HEK293 (cell line): Measurements from ENCODE around the gene HOXD3.

Source experiments
- CTCF ChIA-PET: fragments of 350-600 bp; formaldehyde crosslinking; extraction: SDS; loops from one replicate; lab custom pipeline; 2021; ENCODE audit warnings: antibody characterized with exemption; lab: Yijun Ruan, JAX
- POLR2A ChIA-PET: fragments of 300-600 bp; formaldehyde crosslinking; extraction: SDS; loops from one replicate; lab custom pipeline; 2020; ENCODE audit warnings: antibody characterized with exemption, inconsistent platforms; lab: Yijun Ruan, JAX
- H3K27ac ChIP-seq: fragments of 200-500 bp; sonication (Bioruptor generic); 2 replicates; pipeline ENCODE4 v1.5.1; 2014; ENCODE audit warnings: low read depth, low read length, control low read depth, inconsistent platforms; ENCODE audit errors: extremely low read depth
- H3K36me3 ChIP-seq, 2 experiments: fragments of 200-500 bp in 1 of 2; sonication (Bioruptor generic) in 1 of 2; 1 replicate in 1 of 2; 2 replicates in 1 of 2; pipeline ENCODE4 v1.5.1; 2014 to 2017; ENCODE audit warnings: inconsistent platforms in 2 of 2, low read length in 2 of 2; ENCODE audit not compliant: control insufficient read depth in 2 of 2, insufficient read depth in 1 of 2
- H3K4me1 ChIP-seq: fragments of 200-500 bp; sonication (Bioruptor generic); 2 replicates; pipeline ENCODE4 v1.5.1; 2014; ENCODE audit warnings: mild to moderate bottlenecking, low read length, inconsistent platforms; ENCODE audit not compliant: control insufficient read depth, insufficient read depth
- H3K4me3 ChIP-seq: 2 replicates; pipeline ENCODE4 v1.5.1; 2011; ENCODE audit warnings: low read depth, mild to moderate bottlenecking, control low read depth, low read length, moderate library complexity
- H3K9me3 ChIP-seq: fragments of 200-500 bp; sonication (Bioruptor generic); 2 replicates; pipeline ENCODE4 v1.5.1; 2014; ENCODE audit warnings: low read depth, low read length, inconsistent platforms; ENCODE audit not compliant: control insufficient read depth, insufficient read depth
- ELK4 ChIP-seq: IDR thresholded peaks from 2 replicates; pipeline ENCODE4 v1.6.1; 2011; ENCODE audit warnings: mild to moderate bottlenecking, low read depth, low read length, borderline replicate concordance
- KLF10 ChIP-seq: fragments of 450-650 bp; IDR thresholded peaks from 2 replicates; pipeline ENCODE4 v1.5.1; 2018; ENCODE audit warnings: missing biosample characterization, mild to moderate bottlenecking, missing genetic modification characterization
- SP7 ChIP-seq: fragments of 450-650 bp; formaldehyde crosslinking; IDR thresholded peaks from 2 replicates; pipeline ENCODE4 v1.5.1; 2016; ENCODE audit warnings: missing biosample characterization, missing genetic modification characterization
- ZFHX2 ChIP-seq: fragments of 450-650 bp; formaldehyde crosslinking; conservative IDR thresholded peaks from 2 replicates; pipeline ENCODE4 v1.5.1; 2016; ENCODE audit warnings: missing biosample characterization, missing genetic modification characterization
- ZNF112 ChIP-seq: fragments of 450-650 bp; formaldehyde crosslinking; IDR thresholded peaks from 2 replicates; pipeline ENCODE4 v1.5.0; 2017; ENCODE audit warnings: missing biosample characterization, missing genetic modification characterization
- ZNF324 ChIP-seq: fragments of 450-650 bp; formaldehyde crosslinking; IDR thresholded peaks from 2 replicates; pipeline ENCODE4 v1.5.1; 2016; ENCODE audit warnings: missing biosample characterization, missing genetic modification characterization
- ZNF394 ChIP-seq: fragments of 450-650 bp; formaldehyde crosslinking; IDR thresholded peaks from 2 replicates; pipeline ENCODE4 v1.5.1; 2016; ENCODE audit warnings: missing biosample characterization, missing genetic modification characterization, mild to moderate bottlenecking, moderate library complexity, borderline replicate concordance
- ZNF404 ChIP-seq: fragments of 450-650 bp; formaldehyde crosslinking; IDR thresholded peaks from 2 replicates; pipeline ENCODE4 v1.5.1; 2017; ENCODE audit warnings: missing biosample characterization, missing genetic modification characterization
- ZNF48 ChIP-seq: fragments of 450-650 bp; formaldehyde crosslinking; IDR thresholded peaks from 2 replicates; pipeline ENCODE4 v1.5.1; 2016; ENCODE audit warnings: missing biosample characterization, missing genetic modification characterization
- ZNF488 ChIP-seq: fragments of 450-650 bp; formaldehyde crosslinking; IDR thresholded peaks from 2 replicates; pipeline ENCODE4 v1.5.1; 2016; ENCODE audit warnings: missing biosample characterization, missing genetic modification characterization
- ZNF514 ChIP-seq: fragments of 450-650 bp; formaldehyde crosslinking; IDR thresholded peaks from 2 replicates; pipeline ENCODE4 v1.5.1; 2016; ENCODE audit warnings: missing biosample characterization, missing genetic modification characterization
- ZNF521 ChIP-seq: fragments of 450-650 bp; formaldehyde crosslinking; IDR thresholded peaks from 2 replicates; pipeline ENCODE4 v1.5.1; 2017; ENCODE audit warnings: missing biosample characterization, mild to moderate bottlenecking, missing genetic modification characterization
- ZNF837 ChIP-seq: fragments of 450-650 bp; formaldehyde crosslinking; IDR thresholded peaks from 2 replicates; pipeline ENCODE4 v1.5.1; 2016; ENCODE audit warnings: missing biosample characterization, missing genetic modification characterization
- ZXDB ChIP-seq: fragments of 450-650 bp; formaldehyde crosslinking; IDR thresholded peaks from 2 replicates; pipeline ENCODE4 v1.5.1; 2016; ENCODE audit warnings: missing biosample characterization, missing genetic modification characterization
- TF ChIP-seq, protein P1 (sequence below): fragments of 450-650 bp; formaldehyde crosslinking; IDR thresholded peaks from 2 replicates; pipeline ENCODE4 v1.5.1; 2016; ENCODE audit warnings: missing biosample characterization, missing genetic modification characterization
- TF ChIP-seq, protein P2 (sequence below): fragments of 450-650 bp; formaldehyde crosslinking; IDR thresholded peaks from 2 replicates; pipeline ENCODE4 v1.5.1; 2016; ENCODE audit warnings: missing biosample characterization, missing genetic modification characterization
- TF ChIP-seq, protein P3 (sequence below): fragments of 450-650 bp; formaldehyde crosslinking; IDR thresholded peaks from 2 replicates; pipeline ENCODE4 v1.5.1; 2017; ENCODE audit warnings: missing biosample characterization, missing genetic modification characterization
- TF ChIP-seq, protein P4 (sequence below): fragments of 450-650 bp; formaldehyde crosslinking; IDR thresholded peaks from 2 replicates; pipeline ENCODE4 v1.5.1; 2016; ENCODE audit warnings: missing biosample characterization, missing genetic modification characterization, borderline replicate concordance

The HOXD3 gene

GRCh38 chr2:176140513-176141317 lies 16.4 kb upstream of the HOXD3 start (continued):
- no peak for TF ChIP-seq ZNF112 (tag by site-specific recombination)
- TF ChIP-seq, protein P1, sequence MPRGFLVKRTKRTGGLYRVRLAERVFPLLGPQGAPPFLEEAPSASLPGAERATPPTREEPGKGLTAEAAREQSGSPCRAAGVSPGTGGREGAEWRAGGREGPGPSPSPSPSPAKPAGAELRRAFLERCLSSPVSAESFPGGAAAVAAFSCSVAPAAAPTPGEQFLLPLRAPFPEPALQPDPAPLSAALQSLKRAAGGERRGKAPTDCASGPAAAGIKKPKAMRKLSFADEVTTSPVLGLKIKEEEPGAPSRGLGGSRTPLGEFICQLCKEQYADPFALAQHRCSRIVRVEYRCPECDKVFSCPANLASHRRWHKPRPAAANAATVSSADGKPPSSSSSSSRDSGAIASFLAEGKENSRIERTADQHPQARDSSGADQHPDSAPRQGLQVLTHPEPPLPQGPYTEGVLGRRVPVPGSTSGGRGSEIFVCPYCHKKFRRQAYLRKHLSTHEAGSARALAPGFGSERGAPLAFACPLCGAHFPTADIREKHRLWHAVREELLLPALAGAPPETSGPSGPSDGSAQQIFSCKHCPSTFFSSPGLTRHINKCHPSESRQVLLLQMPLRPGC = no peak
- TF ChIP-seq ZNF488 (tag by site-specific recombination) = no peak
- peak; percentile 53 for TF ChIP-seq SP7
- no peak for TF ChIP-seq ZNF837 (tag by site-specific recombination)
- no peak for TF ChIP-seq KLF10 (tag by site-specific recombination)

GRCh38 chr2:176142281-176142680 lies 14.8 kb upstream of the HOXD3 start:
- TF ChIP-seq ZNF404 (no peak), ELK4 (no peak), ZFHX2 (tag by site-specific recombination) (no peak), SP7 (no peak), ZNF514 (tag by site-specific recombination) (no peak), ZNF521 (tag by site-specific recombination) (no peak), ZNF324 (no peak), ZXDB (tag by site-specific recombination) (no peak), ZNF394 (no peak), ZNF48 (tag by site-specific recombination) (no peak)
- TF ChIP-seq, protein P2, sequence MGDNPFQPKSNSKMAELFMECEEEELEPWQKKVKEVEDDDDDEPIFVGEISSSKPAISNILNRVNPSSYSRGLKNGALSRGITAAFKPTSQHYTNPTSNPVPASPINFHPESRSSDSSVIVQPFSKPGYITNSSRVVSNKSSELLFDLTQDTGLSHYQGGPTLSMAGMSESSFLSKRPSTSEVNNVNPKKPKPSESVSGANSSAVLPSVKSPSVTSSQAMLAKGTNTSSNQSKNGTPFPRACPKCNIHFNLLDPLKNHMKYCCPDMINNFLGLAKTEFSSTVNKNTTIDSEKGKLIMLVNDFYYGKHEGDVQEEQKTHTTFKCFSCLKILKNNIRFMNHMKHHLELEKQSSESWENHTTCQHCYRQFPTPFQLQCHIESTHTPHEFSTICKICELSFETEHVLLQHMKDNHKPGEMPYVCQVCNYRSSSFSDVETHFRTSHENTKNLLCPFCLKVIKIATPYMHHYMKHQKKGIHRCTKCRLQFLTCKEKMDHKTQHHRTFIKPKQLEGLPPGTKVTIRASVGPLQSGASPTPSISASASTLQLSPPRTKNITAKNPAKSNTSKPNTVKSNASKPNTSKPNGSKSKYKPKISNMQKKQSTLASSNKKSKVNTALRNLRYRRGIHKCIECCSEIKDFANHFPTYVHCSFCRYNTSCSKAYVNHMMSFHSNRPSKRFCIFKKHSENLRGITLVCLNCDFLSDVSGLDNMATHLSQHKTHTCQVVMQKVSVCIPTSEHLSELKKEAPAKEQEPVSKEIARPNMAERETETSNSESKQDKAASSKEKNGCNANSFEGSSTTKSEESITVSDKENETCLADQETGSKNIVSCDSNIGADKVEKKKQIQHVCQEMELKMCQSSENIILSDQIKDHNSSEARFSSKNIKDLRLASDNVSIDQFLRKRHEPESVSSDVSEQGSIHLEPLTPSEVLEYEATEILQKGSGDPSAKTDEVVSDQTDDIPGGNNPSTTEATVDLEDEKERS = no peak
- TF ChIP-seq, protein P3, sequence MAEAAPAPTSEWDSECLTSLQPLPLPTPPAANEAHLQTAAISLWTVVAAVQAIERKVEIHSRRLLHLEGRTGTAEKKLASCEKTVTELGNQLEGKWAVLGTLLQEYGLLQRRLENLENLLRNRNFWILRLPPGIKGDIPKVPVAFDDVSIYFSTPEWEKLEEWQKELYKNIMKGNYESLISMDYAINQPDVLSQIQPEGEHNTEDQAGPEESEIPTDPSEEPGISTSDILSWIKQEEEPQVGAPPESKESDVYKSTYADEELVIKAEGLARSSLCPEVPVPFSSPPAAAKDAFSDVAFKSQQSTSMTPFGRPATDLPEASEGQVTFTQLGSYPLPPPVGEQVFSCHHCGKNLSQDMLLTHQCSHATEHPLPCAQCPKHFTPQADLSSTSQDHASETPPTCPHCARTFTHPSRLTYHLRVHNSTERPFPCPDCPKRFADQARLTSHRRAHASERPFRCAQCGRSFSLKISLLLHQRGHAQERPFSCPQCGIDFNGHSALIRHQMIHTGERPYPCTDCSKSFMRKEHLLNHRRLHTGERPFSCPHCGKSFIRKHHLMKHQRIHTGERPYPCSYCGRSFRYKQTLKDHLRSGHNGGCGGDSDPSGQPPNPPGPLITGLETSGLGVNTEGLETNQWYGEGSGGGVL (tag by site-specific recombination) = no peak
- TF ChIP-seq, protein P4, sequence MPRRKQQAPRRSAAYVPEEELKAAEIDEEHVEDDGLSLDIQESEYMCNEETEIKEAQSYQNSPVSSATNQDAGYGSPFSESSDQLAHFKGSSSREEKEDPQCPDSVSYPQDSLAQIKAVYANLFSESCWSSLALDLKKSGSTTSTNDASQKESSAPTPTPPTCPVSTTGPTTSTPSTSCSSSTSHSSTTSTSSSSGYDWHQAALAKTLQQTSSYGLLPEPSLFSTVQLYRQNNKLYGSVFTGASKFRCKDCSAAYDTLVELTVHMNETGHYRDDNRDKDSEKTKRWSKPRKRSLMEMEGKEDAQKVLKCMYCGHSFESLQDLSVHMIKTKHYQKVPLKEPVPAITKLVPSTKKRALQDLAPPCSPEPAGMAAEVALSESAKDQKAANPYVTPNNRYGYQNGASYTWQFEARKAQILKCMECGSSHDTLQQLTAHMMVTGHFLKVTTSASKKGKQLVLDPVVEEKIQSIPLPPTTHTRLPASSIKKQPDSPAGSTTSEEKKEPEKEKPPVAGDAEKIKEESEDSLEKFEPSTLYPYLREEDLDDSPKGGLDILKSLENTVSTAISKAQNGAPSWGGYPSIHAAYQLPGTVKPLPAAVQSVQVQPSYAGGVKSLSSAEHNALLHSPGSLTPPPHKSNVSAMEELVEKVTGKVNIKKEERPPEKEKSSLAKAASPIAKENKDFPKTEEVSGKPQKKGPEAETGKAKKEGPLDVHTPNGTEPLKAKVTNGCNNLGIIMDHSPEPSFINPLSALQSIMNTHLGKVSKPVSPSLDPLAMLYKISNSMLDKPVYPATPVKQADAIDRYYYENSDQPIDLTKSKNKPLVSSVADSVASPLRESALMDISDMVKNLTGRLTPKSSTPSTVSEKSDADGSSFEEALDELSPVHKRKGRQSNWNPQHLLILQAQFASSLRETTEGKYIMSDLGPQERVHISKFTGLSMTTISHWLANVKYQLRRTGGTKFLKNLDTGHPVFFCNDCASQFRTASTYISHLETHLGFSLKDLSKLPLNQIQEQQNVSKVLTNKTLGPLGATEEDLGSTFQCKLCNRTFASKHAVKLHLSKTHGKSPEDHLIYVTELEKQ (tag by site-specific recombination) = no peak
- H3K9me3 ChIP-seq = no peaks in the 10 kb centered on the region
- H3K4me3 ChIP-seq = no peak overlapping the region
- ChIA-PET POLR2A (no interaction called here), CTCF (interaction anchor here (1.5 to 7.5 kb wide), 2 partner anchors 15 to 313 kb away, joined by 10 to 104 read pairs; no protein-coding TSS in a partner anchor)
- no peaks in the 10 kb centered on the region for H3K36me3 ChIP-seq
- H3K4me1 ChIP-seq = peaks cover 18% of the 10 kb centered on the region
- H3K27ac ChIP-seq = no peak overlapping the region
